Activated T-cell treated with anti-CD3 and anti-CD28 coated beads, Interleukin-2, amount 50 U/mL, for 4 hours (primary cell): ENCODE results near the gene ZBTB24. TPM values are rescaled to one million over a fixed set of nuclear protein-coding genes. Genes with fewer than 3 reads are reported as not detected.

Experiments used
- ATAC-seq, 2 donors: fragments of 200-7000 bp; cut with Tn5 transposase; one replicate each; pipeline ENCODE4 v1.10.0; 2021
- DNase-seq: peaks from one replicate; pipeline ENCODE4 v3.0.0-alpha.2; 2020
- H3K27me3 Mint-ChIP-seq: one replicate; pipeline ENCODE4 v1.8.0; 2021; ENCODE audit warnings: low read depth, mixed read lengths
- H3K36me3 Mint-ChIP-seq: one replicate; pipeline ENCODE4 v1.8.0; 2022; ENCODE audit warnings: mixed read lengths; ENCODE audit not compliant: insufficient read depth
- H3K4me1 Mint-ChIP-seq: one replicate; pipeline ENCODE4 v1.8.0; 2021; ENCODE audit warnings: low read depth, mixed read lengths
- H3K4me3 Mint-ChIP-seq: one replicate; pipeline ENCODE4 v1.8.0; 2021; ENCODE audit warnings: mild to moderate bottlenecking, moderate library complexity, mixed read lengths
- H3K9me3 Mint-ChIP-seq: one replicate; pipeline ENCODE4 v1.8.0; 2021; ENCODE audit warnings: mixed read lengths
- total RNA-seq, 3 donors: library from RNA; stranded (reverse); gene quantifications; one replicate each; pipeline ENCODE4 v1.2.1, GENCODE V29; 2021

ZBTB24 gene
- total RNA-seq, 3 donors from 2014 or later: 13.9 to 15.5 (median 14.8) TPM

DNA sequence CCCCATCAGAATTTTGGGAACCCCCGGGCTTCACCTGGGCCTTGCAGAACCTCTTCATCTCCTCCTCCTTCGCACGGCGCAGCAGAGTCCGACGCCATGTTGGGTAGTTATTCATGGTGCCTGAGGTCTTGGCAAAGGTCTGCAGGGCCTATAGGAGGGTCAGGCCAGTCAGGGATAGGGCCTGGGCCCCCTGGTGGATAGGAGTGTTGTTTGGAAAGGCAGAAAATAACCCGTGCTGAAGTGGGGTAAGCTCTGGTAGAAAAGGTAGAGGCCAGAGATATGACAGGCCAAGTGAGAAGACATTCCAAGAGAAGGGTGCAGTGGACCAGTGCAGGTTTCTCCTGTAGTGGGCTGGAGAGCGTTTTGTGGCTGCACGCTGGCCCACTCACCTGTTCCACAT, 37.6 kb downstream of the ZBTB24 start:
- H3K9me3 Mint-ChIP-seq: no peaks in the 10 kb centered on the region
- DNase-seq (no peak), ATAC-seq (no peak)
- H3K4me1 Mint-ChIP-seq: peaks cover 44% of the 10 kb centered on the region
- H3K4me3 Mint-ChIP-seq: no peak overlapping the region
- no peaks in the 10 kb centered on the region for H3K27me3 Mint-ChIP-seq
- peaks cover 8% of the 10 kb centered on the region for H3K36me3 Mint-ChIP-seq

DNA sequence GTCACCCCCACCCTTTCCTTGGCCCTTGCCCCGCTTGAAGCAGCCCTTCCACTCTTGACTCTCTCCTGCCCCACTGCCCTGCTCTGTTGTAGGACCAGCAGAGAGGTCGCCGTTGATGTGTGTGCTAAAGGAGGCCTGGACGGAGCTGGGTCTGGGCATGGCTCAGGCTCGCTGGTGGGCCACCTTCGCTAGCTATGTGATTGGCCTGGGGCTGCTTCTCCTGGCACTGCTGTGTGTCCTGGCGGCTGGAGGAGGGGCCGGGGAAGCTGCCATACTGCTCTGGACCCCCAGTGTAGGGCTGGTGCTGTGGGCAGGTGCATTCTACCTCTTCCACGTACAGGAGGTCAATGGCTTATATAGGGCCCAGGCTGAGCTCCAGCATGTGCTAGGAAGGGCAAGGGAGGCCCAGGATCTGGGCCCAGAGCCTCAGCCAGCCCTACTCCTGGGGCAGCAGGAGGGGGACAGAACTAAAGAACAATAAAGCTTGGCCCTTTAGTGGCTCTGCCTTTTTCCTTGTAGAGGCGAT, 39.5 kb downstream of the ZBTB24 start:
- no peak for ATAC-seq
- DNase-seq: no peak
- no peaks in the 10 kb centered on the region for H3K27me3 Mint-ChIP-seq
- peaks cover 34% of the 10 kb centered on the region for H3K4me1 Mint-ChIP-seq
- H3K36me3 Mint-ChIP-seq: peaks cover 8% of the 10 kb centered on the region
- no peak overlapping the region for H3K4me3 Mint-ChIP-seq
- H3K9me3 Mint-ChIP-seq: no peaks in the 10 kb centered on the region

DNA sequence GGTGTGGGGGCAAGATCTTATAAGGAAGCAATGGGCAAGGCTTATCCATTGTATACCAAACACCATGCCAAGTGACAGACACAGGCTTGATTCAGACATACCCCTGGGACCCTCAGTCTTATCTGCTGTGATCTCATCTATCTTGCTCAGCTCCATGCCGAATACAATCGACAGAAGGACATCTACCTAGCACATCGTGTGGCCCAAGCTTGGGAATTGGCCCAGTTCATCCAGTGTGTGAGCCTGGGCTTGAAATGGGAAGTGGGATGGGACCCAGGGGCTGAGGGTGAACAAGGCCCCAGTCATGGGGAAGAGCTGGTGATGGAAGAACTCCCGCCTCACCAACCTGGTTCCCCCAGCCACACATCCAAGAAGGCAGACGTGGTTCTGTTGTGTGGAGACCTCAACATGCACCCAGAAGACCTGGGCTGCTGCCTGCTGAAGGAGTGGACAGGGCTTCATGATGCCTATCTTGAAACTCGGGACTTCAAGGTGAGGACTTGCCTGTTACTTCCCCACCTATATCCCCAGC, 40.6 kb downstream of the ZBTB24 start:
- Mint-ChIP-seq H3K4me1 (peaks cover 28% of the 10 kb centered on the region), H3K36me3 (peaks cover 8% of the 10 kb centered on the region), H3K27me3 (no peaks in the 10 kb centered on the region), H3K4me3 (peak overlapping the region; percentile 93), H3K9me3 (no peaks in the 10 kb centered on the region)
- ATAC-seq (no peak), DNase-seq (no peak)

DNA sequence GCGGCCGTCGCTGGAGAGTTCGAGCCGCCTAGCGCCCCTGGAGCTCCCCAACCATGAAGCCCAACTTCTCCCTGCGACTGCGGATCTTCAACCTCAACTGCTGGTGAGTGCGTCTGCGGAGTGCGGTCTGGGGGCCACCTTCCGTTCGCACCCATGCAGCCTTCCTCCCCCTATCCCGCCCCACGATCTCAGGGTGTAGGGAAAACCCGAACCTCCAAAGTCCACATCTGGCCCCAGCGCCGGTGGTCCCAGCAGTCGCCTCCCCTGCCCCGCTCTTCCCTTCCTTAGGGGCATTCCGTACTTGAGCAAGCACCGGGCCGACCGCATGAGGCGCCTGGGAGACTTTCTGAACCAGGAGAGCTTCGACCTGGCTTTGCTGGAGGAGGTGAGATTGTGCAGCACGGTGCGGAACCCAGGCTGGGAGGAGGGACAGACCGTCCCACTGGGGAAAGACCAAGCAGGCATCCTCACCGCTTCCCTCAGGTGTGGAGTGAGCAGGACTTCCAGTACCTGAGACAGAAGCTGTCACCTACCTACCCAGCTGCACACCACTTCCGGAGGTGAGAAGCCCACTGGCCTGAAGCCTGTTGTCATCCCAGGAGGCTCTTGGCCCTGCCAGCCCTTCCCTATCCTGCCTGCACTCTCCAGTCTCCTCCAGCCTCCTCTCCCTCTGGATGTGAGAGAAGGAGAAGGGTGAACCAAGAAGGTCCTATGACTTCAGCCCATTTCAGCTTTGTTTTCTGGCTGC, 41.8 kb downstream of the ZBTB24 start:
- peaks cover 5% of the 10 kb centered on the region for H3K36me3 Mint-ChIP-seq
- no peaks in the 10 kb centered on the region for H3K27me3 Mint-ChIP-seq
- ATAC-seq (peak; percentile 36 to 51), DNase-seq (peak; percentile 36)
- H3K4me3 Mint-ChIP-seq: peak overlapping the region; percentile 93
- peaks cover 26% of the 10 kb centered on the region for H3K4me1 Mint-ChIP-seq
- no peaks in the 10 kb centered on the region for H3K9me3 Mint-ChIP-seq

DNA sequence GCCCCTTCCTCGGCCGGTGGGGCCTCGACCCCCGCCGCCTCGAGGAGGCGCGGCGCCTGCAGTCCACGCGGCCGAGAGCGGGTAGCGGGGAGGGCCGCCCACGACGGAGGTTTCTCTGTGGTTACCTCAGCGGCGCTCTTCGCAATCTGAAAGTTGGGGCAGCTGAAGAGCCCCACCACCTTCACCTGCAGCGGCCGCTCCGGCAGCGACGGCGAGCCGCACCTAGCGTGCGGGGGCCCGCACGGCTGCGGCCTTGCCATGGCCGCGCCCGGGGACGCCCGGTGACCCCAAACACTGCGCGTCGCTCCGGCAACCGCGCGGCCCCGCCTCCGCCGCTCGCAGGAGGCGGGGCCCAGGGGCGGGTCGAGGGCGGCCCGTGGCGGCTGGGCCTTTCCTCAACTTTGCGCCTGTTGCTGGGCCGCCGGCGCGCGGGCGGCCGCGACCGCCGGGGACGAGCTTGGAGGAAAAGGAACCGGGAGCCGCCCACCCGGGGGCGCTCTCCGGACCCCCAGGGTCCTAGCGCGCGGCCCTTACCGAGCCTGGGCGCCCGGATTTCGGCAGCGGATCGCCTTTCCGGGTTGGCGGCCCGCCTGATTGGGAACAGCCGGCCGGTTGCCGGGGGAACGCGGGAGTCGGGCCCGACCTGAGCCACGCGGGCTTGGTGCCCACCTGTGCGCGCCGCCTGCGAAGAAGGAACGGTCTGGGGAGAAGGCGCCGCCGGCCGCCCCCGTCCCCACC, 42.5 kb downstream of the ZBTB24 start, which contains the start of the genes PPIL6 and SMPD2:
TSS of gene PPIL6 (minus strand) at position 298 of the 738 bp plus-strand sequence. CDS start at position 260, 38 bp downstream.
TSS of gene SMPD2 (plus strand) at position 394 of the 738 bp plus-strand sequence. CDS start 398 bp downstream, outside the sequence.
- H3K4me1 Mint-ChIP-seq: peaks cover 26% of the 10 kb centered on the region
- DNase-seq: peak; percentile 74
- H3K27me3 Mint-ChIP-seq: no peaks in the 10 kb centered on the region
- peak within 1 kb of the TSS; percentile 93 for H3K4me3 Mint-ChIP-seq
- no peaks in the 10 kb centered on the region for H3K9me3 Mint-ChIP-seq
- ATAC-seq: peak; percentile 90
- peaks cover 5% of the 10 kb centered on the region for H3K36me3 Mint-ChIP-seq

DNA sequence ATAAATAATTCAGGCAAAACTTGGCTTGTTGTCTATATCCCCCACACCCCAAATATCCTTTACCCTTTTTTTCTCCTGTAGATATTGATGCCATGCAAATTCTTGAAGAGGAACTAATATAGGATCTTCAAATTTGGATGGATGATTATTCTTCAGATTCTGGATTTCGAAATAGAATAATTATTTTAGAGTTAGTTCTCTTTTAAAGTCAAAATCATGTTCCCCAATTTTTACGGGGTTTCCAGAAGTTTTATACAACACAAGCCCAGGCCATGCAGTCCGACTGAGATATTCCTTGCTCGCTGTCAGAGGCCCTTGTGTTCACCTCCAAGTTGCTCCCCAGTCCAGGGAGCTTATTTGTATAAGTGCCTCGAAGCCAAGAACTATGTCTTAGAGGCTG, 47.0 kb downstream of the ZBTB24 start:
- DNase-seq (no peak), ATAC-seq (no peak)
- Mint-ChIP-seq H3K9me3 (no peaks in the 10 kb centered on the region), H3K36me3 (no peaks in the 10 kb centered on the region), H3K27me3 (peaks cover 2% of the 10 kb centered on the region), H3K4me3 (no peak overlapping the region), H3K4me1 (peaks cover 4% of the 10 kb centered on the region)

DNA sequence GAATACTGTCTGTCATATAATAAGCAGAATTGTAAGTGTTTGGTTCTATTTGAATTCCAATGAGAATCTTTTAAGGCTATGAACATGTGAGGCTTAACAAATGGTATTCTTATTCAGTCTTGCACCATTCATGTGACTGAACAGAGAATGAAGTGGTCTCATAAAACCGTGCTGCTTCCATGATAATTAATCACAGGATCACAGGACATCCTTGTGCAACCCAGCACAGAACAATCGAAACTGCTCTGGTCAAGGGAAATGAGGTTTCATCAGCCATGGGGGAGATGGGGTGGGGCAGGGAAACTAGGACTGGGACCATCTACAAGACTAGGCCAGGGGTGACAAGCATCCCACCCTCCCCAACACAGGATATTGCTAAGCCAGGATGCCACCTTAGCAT, 48.6 kb downstream of the ZBTB24 start:
- H3K4me1 Mint-ChIP-seq: peaks cover under 1% of the 10 kb centered on the region
- no peak for ATAC-seq
- no peaks in the 10 kb centered on the region for H3K9me3 Mint-ChIP-seq

DNA sequence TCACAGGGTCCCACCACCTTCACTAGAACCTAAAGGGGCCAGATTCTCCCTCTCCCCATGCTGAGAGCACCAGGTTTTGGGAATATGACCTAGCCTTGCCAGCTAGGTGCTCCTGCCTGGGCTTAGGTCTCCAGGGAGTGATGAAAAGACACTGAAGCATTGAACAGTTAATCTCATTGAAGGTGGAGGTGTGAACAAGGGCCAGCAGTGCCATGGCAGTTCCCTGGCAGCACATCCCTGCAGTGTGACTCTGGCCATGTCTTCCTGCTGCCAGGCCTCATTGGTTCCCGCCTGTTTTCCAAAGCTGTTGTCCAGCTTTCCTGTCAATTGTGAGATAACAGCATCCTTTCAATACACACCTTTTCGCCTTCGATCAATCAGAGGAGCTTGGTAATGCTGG, 53.5 kb downstream of the ZBTB24 start:
- DNase-seq (no peak), ATAC-seq (no peak)
- Mint-ChIP-seq H3K4me1 (no peaks in the 10 kb centered on the region), H3K36me3 (no peaks in the 10 kb centered on the region), H3K27me3 (peaks cover 4% of the 10 kb centered on the region), H3K9me3 (no peaks in the 10 kb centered on the region), H3K4me3 (no peak overlapping the region)

More for the DNA sequence above, 48.6 kb downstream of the ZBTB24 start:
- no peak for DNase-seq
- Mint-ChIP-seq H3K4me3 (no peak overlapping the region), H3K27me3 (peaks cover 2% of the 10 kb centered on the region), H3K36me3 (no peaks in the 10 kb centered on the region)

DNA sequence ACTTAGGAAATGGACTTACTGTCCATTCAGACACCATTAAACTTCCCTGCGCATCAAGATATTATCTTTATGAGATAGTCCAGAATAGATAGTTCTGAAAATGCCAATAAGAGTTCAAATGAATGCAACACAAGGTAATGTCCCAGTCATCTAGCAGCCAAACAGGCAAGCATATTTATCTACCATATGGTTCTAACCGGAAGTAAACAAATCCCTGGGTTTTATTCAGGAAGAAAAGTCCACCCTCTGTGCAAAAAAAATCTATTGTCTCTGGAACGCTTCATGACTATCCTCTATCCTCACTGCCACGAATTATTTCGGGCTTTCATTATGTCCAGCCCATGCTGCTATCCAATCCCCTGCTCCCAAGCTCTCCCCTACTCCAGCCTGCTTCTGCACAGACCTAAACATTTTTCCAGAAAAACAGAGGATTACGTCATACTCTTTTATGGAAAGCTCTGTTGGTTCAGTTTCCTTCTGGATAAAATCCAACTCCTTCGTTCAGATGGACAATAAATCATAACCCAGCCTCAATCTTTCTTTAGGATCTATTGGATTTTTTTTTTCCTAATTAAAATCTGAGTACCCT, 54.0 kb downstream of the ZBTB24 start:
- H3K36me3 Mint-ChIP-seq: no peaks in the 10 kb centered on the region
- DNase-seq (no peak), ATAC-seq (no peak)
- no peaks in the 10 kb centered on the region for H3K4me1 Mint-ChIP-seq
- peaks cover 4% of the 10 kb centered on the region for H3K27me3 Mint-ChIP-seq
- H3K4me3 Mint-ChIP-seq: no peak overlapping the region
- H3K9me3 Mint-ChIP-seq: no peaks in the 10 kb centered on the region

DNA sequence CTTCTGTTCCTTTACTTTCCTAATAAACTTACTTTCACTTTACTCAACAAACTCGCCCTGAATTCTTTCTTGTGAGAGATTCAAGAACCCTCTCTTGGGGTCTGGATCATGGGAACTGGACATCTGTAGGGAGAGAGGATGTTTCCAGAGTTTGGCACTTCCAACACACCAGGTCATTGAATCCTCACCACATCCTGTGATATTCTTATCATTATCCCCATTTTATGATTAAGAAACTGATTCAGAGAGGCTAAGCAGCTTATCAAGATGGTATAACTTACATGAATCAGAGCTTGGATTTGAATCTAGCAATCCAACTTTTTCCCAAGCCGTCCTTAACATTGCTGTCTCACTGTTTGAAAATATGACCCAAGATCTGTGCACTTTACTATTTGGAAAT, 58.1 kb downstream of the ZBTB24 start:
- no peaks in the 10 kb centered on the region for H3K4me1 Mint-ChIP-seq
- H3K9me3 Mint-ChIP-seq: no peaks in the 10 kb centered on the region
- ATAC-seq: no peak
- DNase-seq: no peak
- peaks cover 1% of the 10 kb centered on the region for H3K27me3 Mint-ChIP-seq
- no peaks in the 10 kb centered on the region for H3K36me3 Mint-ChIP-seq
- no peak overlapping the region for H3K4me3 Mint-ChIP-seq

DNA sequence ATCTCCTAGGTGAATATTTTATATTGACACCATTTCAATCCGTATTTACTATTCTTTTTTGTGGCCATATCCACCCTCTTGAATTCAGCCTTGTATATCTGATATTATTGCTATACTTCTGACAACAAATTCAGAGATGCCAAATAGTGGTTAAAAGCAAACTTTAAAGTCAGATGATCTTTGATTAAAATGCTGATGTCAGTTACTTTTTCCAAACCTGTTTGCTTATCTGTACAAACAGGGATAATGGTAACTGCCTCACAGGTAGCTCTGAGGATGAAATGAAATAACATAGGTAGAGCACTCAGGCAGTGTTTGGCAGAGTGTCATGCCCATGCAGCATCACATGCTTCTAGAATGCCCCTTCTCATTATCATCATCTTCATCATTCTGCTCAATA, 61.8 kb downstream of the ZBTB24 start:
- H3K9me3 Mint-ChIP-seq: no peaks in the 10 kb centered on the region
- no peaks in the 10 kb centered on the region for H3K4me1 Mint-ChIP-seq
- DNase-seq (no peak), ATAC-seq (no peak)
- H3K27me3 Mint-ChIP-seq: no peaks in the 10 kb centered on the region
- no peaks in the 10 kb centered on the region for H3K36me3 Mint-ChIP-seq
- no peak overlapping the region for H3K4me3 Mint-ChIP-seq

DNA sequence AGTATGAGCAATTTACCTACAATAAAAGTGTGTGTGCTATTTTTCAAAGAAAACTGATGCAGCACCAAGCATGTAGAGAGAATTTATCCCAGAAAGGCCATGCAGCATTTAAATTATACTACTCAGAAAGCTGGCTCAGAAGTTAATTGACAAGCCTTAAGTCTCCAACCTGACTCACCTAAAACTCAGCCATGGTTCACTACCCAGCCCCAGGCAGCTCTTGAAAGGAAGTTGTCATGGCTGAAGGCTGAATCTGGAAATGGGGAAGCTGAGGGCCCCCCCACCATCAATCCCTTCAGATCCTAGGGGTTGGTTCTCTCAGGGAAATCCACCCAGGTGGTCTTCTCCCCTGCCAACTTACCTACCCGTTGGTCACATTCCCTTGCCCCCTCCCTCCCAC, 62.3 kb downstream of the ZBTB24 start:
- H3K4me3 Mint-ChIP-seq: no peak overlapping the region

DNA sequence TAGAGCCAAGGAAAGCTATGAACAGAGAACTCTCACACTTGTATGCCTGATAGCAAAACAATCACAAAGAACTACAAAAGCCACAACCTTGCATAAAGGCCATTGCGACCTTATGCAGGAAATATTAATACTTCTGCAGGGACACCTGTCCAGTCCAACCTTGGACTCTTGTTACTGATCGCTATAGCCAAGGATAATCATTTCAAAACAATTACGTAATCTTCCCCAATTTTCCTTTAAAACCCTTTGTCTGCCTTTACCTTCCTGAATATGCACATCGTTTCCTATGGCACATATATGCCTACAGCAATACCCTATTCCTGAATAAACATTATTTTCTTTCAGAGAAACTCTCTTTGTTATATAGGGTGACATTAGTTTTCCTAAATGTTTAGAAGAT, 65.4 kb downstream of the ZBTB24 start:
- Mint-ChIP-seq H3K4me1 (no peaks in the 10 kb centered on the region), H3K4me3 (no peak overlapping the region), H3K27me3 (no peaks in the 10 kb centered on the region), H3K9me3 (no peaks in the 10 kb centered on the region), H3K36me3 (no peaks in the 10 kb centered on the region)
- ATAC-seq: no peak
- no peak for DNase-seq

More for the DNA sequence above, 62.3 kb downstream of the ZBTB24 start:
- Mint-ChIP-seq H3K27me3 (no peaks in the 10 kb centered on the region), H3K4me1 (no peaks in the 10 kb centered on the region), H3K9me3 (no peaks in the 10 kb centered on the region), H3K36me3 (no peaks in the 10 kb centered on the region)
- no peak for ATAC-seq
- DNase-seq: no peak
